ENCODE results near the gene P3H2.

The P3H2 gene

GRCh38 chr3:190004656-190005055 lies 116.0 kb downstream of the P3H2 start:
- Histone ChIP-seq H3K4me3 (ENCODE audit: low read length) (no peak overlapping the region), H3K9ac (ENCODE audit: low read length) (no peak overlapping the region), H3K9me3 (ENCODE audit: control insufficient read depth, low read length) (no peaks in the 10 kb centered on the region), H3K27me3 (ENCODE audit: control insufficient read depth, insufficient read depth, low read length) (no peaks in the 10 kb centered on the region), H3K36me3 (ENCODE audit: control insufficient read depth, insufficient read depth, low read length) (no peaks in the 10 kb centered on the region), H3K4me1 (ENCODE audit: control insufficient read depth, insufficient read depth, low read length) (no peaks in the 10 kb centered on the region)

GRCh38 chr3:190003681-190004123 lies 117.0 kb downstream of the P3H2 start:
- H3K4me3 ChIP-seq (ENCODE audit: low read length): no peak overlapping the region
- H3K36me3 ChIP-seq (ENCODE audit: control insufficient read depth, insufficient read depth, low read length): no peaks in the 10 kb centered on the region
- no peaks in the 10 kb centered on the region for H3K4me1 ChIP-seq (ENCODE audit: control insufficient read depth, insufficient read depth, low read length)
- H3K9me3 ChIP-seq (ENCODE audit: control insufficient read depth, low read length): no peaks in the 10 kb centered on the region
- H3K9ac ChIP-seq (ENCODE audit: low read length): no peak overlapping the region
- no peaks in the 10 kb centered on the region for H3K27me3 ChIP-seq (ENCODE audit: control insufficient read depth, insufficient read depth, low read length)

- Histone ChIP-seq H3K36me3 (ENCODE audit: control insufficient read depth, insufficient read depth, low read length) (no peaks in the 10 kb centered on the region), H3K9ac (ENCODE audit: low read length) (no peak overlapping the region), H3K27me3 (ENCODE audit: control insufficient read depth, insufficient read depth, low read length) (no peaks in the 10 kb centered on the region), H3K4me1 (ENCODE audit: control insufficient read depth, insufficient read depth, low read length) (no peaks in the 10 kb centered on the region), H3K9me3 (ENCODE audit: control insufficient read depth, low read length) (no peaks in the 10 kb centered on the region), H3K4me3 (ENCODE audit: low read length) (no peak overlapping the region)
Observed at GRCh38 chr3:190003068-190003467, 117.6 kb downstream of the P3H2 start.

- Histone ChIP-seq H3K4me1 (ENCODE audit: control insufficient read depth, insufficient read depth, low read length) (no peaks in the 10 kb centered on the region), H3K27me3 (ENCODE audit: control insufficient read depth, insufficient read depth, low read length) (no peaks in the 10 kb centered on the region), H3K9me3 (ENCODE audit: control insufficient read depth, low read length) (no peaks in the 10 kb centered on the region), H3K9ac (ENCODE audit: low read length) (no peak overlapping the region), H3K36me3 (ENCODE audit: control insufficient read depth, insufficient read depth, low read length) (no peaks in the 10 kb centered on the region), H3K4me3 (ENCODE audit: low read length) (no peak overlapping the region)
Observed at GRCh38 chr3:190001426-190001825, 119.3 kb downstream of the P3H2 start.

GRCh38 chr3:190000861-190001196 lies 119.9 kb downstream of the P3H2 start:
- H3K4me3 ChIP-seq (ENCODE audit: low read length): no peak overlapping the region
- H3K9me3 ChIP-seq (ENCODE audit: control insufficient read depth, low read length): no peaks in the 10 kb centered on the region
- no peaks in the 10 kb centered on the region for H3K4me1 ChIP-seq (ENCODE audit: control insufficient read depth, insufficient read depth, low read length)
- no peaks in the 10 kb centered on the region for H3K36me3 ChIP-seq (ENCODE audit: control insufficient read depth, insufficient read depth, low read length)
- no peaks in the 10 kb centered on the region for H3K27me3 ChIP-seq (ENCODE audit: control insufficient read depth, insufficient read depth, low read length)
- no peak overlapping the region for H3K9ac ChIP-seq (ENCODE audit: low read length)

GRCh38 chr3:190000187-190000860 lies 120.4 kb downstream of the P3H2 start:
- H3K27me3 ChIP-seq (ENCODE audit: control insufficient read depth, insufficient read depth, low read length): no peaks in the 10 kb centered on the region
- no peak overlapping the region for H3K9ac ChIP-seq (ENCODE audit: low read length)
- no peaks in the 10 kb centered on the region for H3K9me3 ChIP-seq (ENCODE audit: control insufficient read depth, low read length)
- no peak overlapping the region for H3K4me3 ChIP-seq (ENCODE audit: low read length)
- no peaks in the 10 kb centered on the region for H3K36me3 ChIP-seq (ENCODE audit: control insufficient read depth, insufficient read depth, low read length)
- peaks cover 4% of the 10 kb centered on the region for H3K4me1 ChIP-seq (ENCODE audit: control insufficient read depth, insufficient read depth, low read length)

- Histone ChIP-seq H3K9ac (ENCODE audit: low read length) (no peak overlapping the region), H3K27me3 (ENCODE audit: control insufficient read depth, insufficient read depth, low read length) (no peaks in the 10 kb centered on the region), H3K9me3 (ENCODE audit: control insufficient read depth, low read length) (no peaks in the 10 kb centered on the region), H3K4me3 (ENCODE audit: low read length) (no peak overlapping the region), H3K4me1 (ENCODE audit: control insufficient read depth, insufficient read depth, low read length) (peaks cover 4% of the 10 kb centered on the region), H3K36me3 (ENCODE audit: control insufficient read depth, insufficient read depth, low read length) (no peaks in the 10 kb centered on the region)
Observed at GRCh38 chr3:189999718-190000117, 121.0 kb downstream of the P3H2 start.

- Histone ChIP-seq H3K27me3 (ENCODE audit: control insufficient read depth, insufficient read depth, low read length) (no peaks in the 10 kb centered on the region), H3K36me3 (ENCODE audit: control insufficient read depth, insufficient read depth, low read length) (no peaks in the 10 kb centered on the region), H3K9ac (ENCODE audit: low read length) (no peak overlapping the region), H3K4me1 (ENCODE audit: control insufficient read depth, insufficient read depth, low read length) (peaks cover 4% of the 10 kb centered on the region), H3K4me3 (ENCODE audit: low read length) (no peak overlapping the region), H3K9me3 (ENCODE audit: control insufficient read depth, low read length) (no peaks in the 10 kb centered on the region)
Observed at GRCh38 chr3:189995129-189995528, 125.6 kb downstream of the P3H2 start.

- Histone ChIP-seq H3K9ac (ENCODE audit: low read length) (no peak overlapping the region), H3K4me1 (ENCODE audit: control insufficient read depth, insufficient read depth, low read length) (peaks cover 4% of the 10 kb centered on the region), H3K9me3 (ENCODE audit: control insufficient read depth, low read length) (no peaks in the 10 kb centered on the region), H3K4me3 (ENCODE audit: low read length) (no peak overlapping the region), H3K36me3 (ENCODE audit: control insufficient read depth, insufficient read depth, low read length) (no peaks in the 10 kb centered on the region), H3K27me3 (ENCODE audit: control insufficient read depth, insufficient read depth, low read length) (no peaks in the 10 kb centered on the region)
Observed at GRCh38 chr3:189990826-189991225, 129.9 kb downstream of the P3H2 start.

- Histone ChIP-seq H3K9ac (ENCODE audit: low read length) (no peak overlapping the region), H3K4me3 (ENCODE audit: low read length) (no peak overlapping the region), H3K9me3 (ENCODE audit: control insufficient read depth, low read length) (no peaks in the 10 kb centered on the region), H3K27me3 (ENCODE audit: control insufficient read depth, insufficient read depth, low read length) (no peaks in the 10 kb centered on the region), H3K4me1 (ENCODE audit: control insufficient read depth, insufficient read depth, low read length) (no peaks in the 10 kb centered on the region), H3K36me3 (ENCODE audit: control insufficient read depth, insufficient read depth, low read length) (no peaks in the 10 kb centered on the region)
Observed at GRCh38 chr3:189988854-189989253, 131.8 kb downstream of the P3H2 start.

- no peak overlapping the region for H3K9ac ChIP-seq (ENCODE audit: low read length)
- no peaks in the 10 kb centered on the region for H3K4me1 ChIP-seq (ENCODE audit: control insufficient read depth, insufficient read depth, low read length)
- H3K9me3 ChIP-seq (ENCODE audit: control insufficient read depth, low read length): no peaks in the 10 kb centered on the region
- no peaks in the 10 kb centered on the region for H3K27me3 ChIP-seq (ENCODE audit: control insufficient read depth, insufficient read depth, low read length)
- H3K4me3 ChIP-seq (ENCODE audit: low read length): no peak overlapping the region
- no peaks in the 10 kb centered on the region for H3K36me3 ChIP-seq (ENCODE audit: control insufficient read depth, insufficient read depth, low read length)
Observed at GRCh38 chr3:189988322-189988721, 132.4 kb downstream of the P3H2 start.

- H3K36me3 ChIP-seq (ENCODE audit: control insufficient read depth, insufficient read depth, low read length): no peaks in the 10 kb centered on the region
- no peaks in the 10 kb centered on the region for H3K27me3 ChIP-seq (ENCODE audit: control insufficient read depth, insufficient read depth, low read length)
Observed at GRCh38 chr3:189985948-189986347, 134.7 kb downstream of the P3H2 start.

GRCh38 chr3:189983612-189984011 lies 137.1 kb downstream of the P3H2 start:
- Histone ChIP-seq H3K4me1 (ENCODE audit: control insufficient read depth, insufficient read depth, low read length) (no peaks in the 10 kb centered on the region), H3K27me3 (ENCODE audit: control insufficient read depth, insufficient read depth, low read length) (no peaks in the 10 kb centered on the region), H3K36me3 (ENCODE audit: control insufficient read depth, insufficient read depth, low read length) (no peaks in the 10 kb centered on the region), H3K4me3 (ENCODE audit: low read length) (no peak overlapping the region), H3K9ac (ENCODE audit: low read length) (no peak overlapping the region), H3K9me3 (ENCODE audit: control insufficient read depth, low read length) (no peaks in the 10 kb centered on the region)

More at GRCh38 chr3:189985948-189986347, 134.7 kb downstream of the P3H2 start:
- no peaks in the 10 kb centered on the region for H3K9me3 ChIP-seq (ENCODE audit: control insufficient read depth, low read length)
- H3K4me1 ChIP-seq (ENCODE audit: control insufficient read depth, insufficient read depth, low read length): no peaks in the 10 kb centered on the region
- H3K9ac ChIP-seq (ENCODE audit: low read length): no peak overlapping the region
- no peak overlapping the region for H3K4me3 ChIP-seq (ENCODE audit: low read length)

All from mucosa of stomach (tissue), 1 donor.